NCI-H2196 treated with DMSO at 0.1 percent for 48 hours (cell line): ENCODE results near the gene ZNF697.
A peak's percentile ranks its signal among the peaks of the same experiment; 100 is the strongest.
"Not testable (repeated sequence)": the region's sequence is repeated elsewhere in the genome, so short reads cannot be mapped to it uniquely, and the experiment has no call there.

ENCODE experiments used
- DNase-seq: peaks from one replicate; lab custom pipeline; 2025; ENCODE audit not compliant: unreplicated experiment; lab: John Stamatoyannopoulos, UW

The ZNF697 gene

GRCh38 chr1:119632103-119632490, 16.0 kb downstream of the ZNF697 start:
- DNase-seq = no peak

- DNase-seq = peak; percentile 64
Observed at GRCh38 chr1:119631433-119632102, 16.5 kb downstream of the ZNF697 start.

- no peak for DNase-seq
Observed at GRCh38 chr1:119631086-119631432, 17.0 kb downstream of the ZNF697 start.

GRCh38 chr1:119626841-119627240, 21.2 kb downstream of the ZNF697 start:
- no peak for DNase-seq

- DNase-seq = no peak
Observed at GRCh38 chr1:119626011-119626545, 22.0 kb downstream of the ZNF697 start.

GRCh38 chr1:119623678-119624077, 24.4 kb downstream of the ZNF697 start:
- DNase-seq = no peak

GRCh38 chr1:119623193-119623515, 24.9 kb downstream of the ZNF697 start:
- DNase-seq = no peak

GRCh38 chr1:119622311-119623192, 25.5 kb downstream of the ZNF697 start:
- no peak for DNase-seq

- no peak for DNase-seq
Observed at GRCh38 chr1:119621705-119622104, 26.4 kb downstream of the ZNF697 start.

GRCh38 chr1:119617751-119618691, 30.0 kb downstream of the ZNF697 start:
- no peak for DNase-seq

- not testable (repeated sequence) for DNase-seq
Observed at GRCh38 chr1:119616748-119617147, 31.3 kb downstream of the ZNF697 start.

GRCh38 chr1:119615100-119615499, 33.0 kb downstream of the ZNF697 start:
- not testable (repeated sequence) for DNase-seq

GRCh38 chr1:119613769-119614720, 34.0 kb downstream of the ZNF697 start:
- DNase-seq = peak; percentile 58

GRCh38 chr1:119611701-119612113, 36.4 kb downstream of the ZNF697 start:
- peak; percentile 35 for DNase-seq

GRCh38 chr1:119608816-119609215, 39.2 kb downstream of the ZNF697 start:
- DNase-seq = not testable (repeated sequence)

- not testable (repeated sequence) for DNase-seq
Observed at GRCh38 chr1:119607087-119607807, 40.8 kb downstream of the ZNF697 start.

- DNase-seq = no peak
Observed at GRCh38 chr1:119606394-119606793, 41.7 kb downstream of the ZNF697 start.

- no peak for DNase-seq
Observed at GRCh38 chr1:119605686-119606085, 42.4 kb downstream of the ZNF697 start.

- DNase-seq = not testable (repeated sequence)
Observed at GRCh38 chr1:119605080-119605479, 43.0 kb downstream of the ZNF697 start.
